Spleen (tissue), 11 donors: ENCODE results near the gene ELOB. TPM values are rescaled to one million over a fixed set of nuclear protein-coding genes. Genes with fewer than 3 reads are reported as not detected.
A peak's percentile ranks its signal among the peaks of the same experiment; 100 is the strongest.

Source experiments
- DNase-seq: peaks from one replicate; pipeline ENCODE4 v3.0.0-alpha.2; 2020
- H3K27ac ChIP-seq, 8 donors: fragments of 200-600 bp; sonication (generic) in 7 of 8; 1 replicate in 4 of 8; 2 replicates in 4 of 8; pipeline versions ENCODE4 v1.5.0 to v1.8.0; 2016 to 2021; ENCODE audit warnings: inconsistent platforms in 4 of 8, mild to moderate bottlenecking in 4 of 8, moderate library complexity in 1 of 8
- H3K27me3 ChIP-seq, 7 donors: fragments of 200-600 bp; sonication (generic) in 6 of 7; replicated peaks in 1 of 7; 1 replicate in 4 of 7; 2 replicates in 3 of 7; pipeline versions ENCODE4 v1.5.0 to v1.8.0; 2016 to 2021; ENCODE audit warnings: inconsistent platforms in 3 of 7, mild to moderate bottlenecking in 1 of 7
- H3K36me3 ChIP-seq, 6 donors: fragments of 200-600 bp; sonication (generic) in 5 of 6; 1 replicate in 4 of 6; 2 replicates in 2 of 6; pipeline versions ENCODE4 v1.5.0 to v1.8.0; 2016 to 2021; ENCODE audit warnings: inconsistent platforms in 2 of 6
- H3K4me1 ChIP-seq, 6 donors: fragments of 200-600 bp; sonication (generic) in 5 of 6; 1 replicate in 3 of 6; 2 replicates in 3 of 6; pipeline versions ENCODE4 v1.5.0 to v1.8.0; 2016 to 2021; ENCODE audit warnings: inconsistent platforms in 3 of 6
- H3K4me3 ChIP-seq, 8 donors: fragments of 200-600 bp; sonication (generic) in 7 of 8; 1 replicate in 4 of 8; 2 replicates in 4 of 8; pipeline versions ENCODE4 v1.5.0 to v1.8.0; 2016 to 2021; ENCODE audit warnings: inconsistent platforms in 4 of 8, mild to moderate bottlenecking in 4 of 8, moderate library complexity in 2 of 8
- H3K9me3 ChIP-seq, 8 donors: fragments of 200-600 bp; sonication (generic) in 7 of 8; 1 replicate in 4 of 8; 2 replicates in 4 of 8; pipeline versions ENCODE4 v1.5.0 to v1.8.0; 2016 to 2021; ENCODE audit warnings: inconsistent platforms in 4 of 8
- POLR2A ChIP-seq, 3 donors: fragments of 450-650 bp; IDR thresholded peaks; one replicate each; pipeline ENCODE4 v1.5.1; 2017; ENCODE audit warnings: antibody characterized with exemption in 3 of 3, mild to moderate bottlenecking in 1 of 3
- POLR2AphosphoS5 ChIP-seq, 3 donors: sonication (generic); formaldehyde crosslinking; IDR thresholded peaks; one replicate each; pipeline ENCODE4 v1.5.1; 2017; ENCODE audit warnings: antibody characterized with exemption in 3 of 3
- WGBS, 5 donors: extraction: QIAGEN DNeasy Blood & Tissue Kit in 3 of 5; methylation state at CpG; one replicate each; pipeline versions ENCODE4 v1.1.5 to v1.1.7; 2013 to 2018; 5-methylcytosine and 5-hydroxymethylcytosine counted together
- intact Hi-C: fragments of 100-400 bp; cut with DNase I; formaldehyde crosslinking; loops from one replicate; pipeline ENCODE4 v1.15.0; 2023; ENCODE audit warnings: low total_unique reads
- polyA plus RNA-seq, 3 donors: library from polyadenylated mRNA; stranded (reverse); fragments of 200-250 nt; gene quantifications; one replicate each; pipeline ENCODE4 v1.2.1, GENCODE V29; 2013
- total RNA-seq, 7 donors: library from RNA; depleted of rRNA in 3 of 7; stranded (reverse); fragments of >200 nt in 3 of 7; fragmentation: NEBNext Ultra II Directional in 4 of 7; extraction: Animal tissue kit (Norgen Biotek cat#: 25700) in 4 of 7; gene quantifications; one replicate each; pipeline versions ENCODE4 v1.1.0 to v1.2.1, GENCODE V29; 2016 to 2021
- TF ChIP-seq, protein P1 (sequence below), 11 experiments: fragments of 200-600 bp in 7 of 11; fragments of 450-650 bp in 4 of 11; sonication (generic) in 4 of 11; IDR thresholded peaks in 8 of 11; conservative IDR thresholded peaks in 3 of 11; 1 replicate in 7 of 11; 2 replicates in 4 of 11; pipeline versions ENCODE4 v1.4.0 to v1.8.0; 2016 to 2021; ENCODE audit warnings: antibody characterized with exemption in 11 of 11, inconsistent platforms in 4 of 11, mild to moderate bottlenecking in 1 of 11
- donor health status: healthy with polysubstance abuse.
- donor health status: DM: no; HTN: no; CAD: no; lungs with moderate emphysema.
- donor health status: DM: no; HTN: no; CAD: no.
- donor health status: Bipolar disorder and iron deficiency.
- donor health status: healthy.
- donor health status: DM: no; HTN: no; CAD: no.
- donor health status: DM: yes; HTN: yes; CAD: no.

Gene ELOB
- total and polyA plus RNA-seq, 10 donors, result 128 to 467 (median 219) TPM

DNA sequence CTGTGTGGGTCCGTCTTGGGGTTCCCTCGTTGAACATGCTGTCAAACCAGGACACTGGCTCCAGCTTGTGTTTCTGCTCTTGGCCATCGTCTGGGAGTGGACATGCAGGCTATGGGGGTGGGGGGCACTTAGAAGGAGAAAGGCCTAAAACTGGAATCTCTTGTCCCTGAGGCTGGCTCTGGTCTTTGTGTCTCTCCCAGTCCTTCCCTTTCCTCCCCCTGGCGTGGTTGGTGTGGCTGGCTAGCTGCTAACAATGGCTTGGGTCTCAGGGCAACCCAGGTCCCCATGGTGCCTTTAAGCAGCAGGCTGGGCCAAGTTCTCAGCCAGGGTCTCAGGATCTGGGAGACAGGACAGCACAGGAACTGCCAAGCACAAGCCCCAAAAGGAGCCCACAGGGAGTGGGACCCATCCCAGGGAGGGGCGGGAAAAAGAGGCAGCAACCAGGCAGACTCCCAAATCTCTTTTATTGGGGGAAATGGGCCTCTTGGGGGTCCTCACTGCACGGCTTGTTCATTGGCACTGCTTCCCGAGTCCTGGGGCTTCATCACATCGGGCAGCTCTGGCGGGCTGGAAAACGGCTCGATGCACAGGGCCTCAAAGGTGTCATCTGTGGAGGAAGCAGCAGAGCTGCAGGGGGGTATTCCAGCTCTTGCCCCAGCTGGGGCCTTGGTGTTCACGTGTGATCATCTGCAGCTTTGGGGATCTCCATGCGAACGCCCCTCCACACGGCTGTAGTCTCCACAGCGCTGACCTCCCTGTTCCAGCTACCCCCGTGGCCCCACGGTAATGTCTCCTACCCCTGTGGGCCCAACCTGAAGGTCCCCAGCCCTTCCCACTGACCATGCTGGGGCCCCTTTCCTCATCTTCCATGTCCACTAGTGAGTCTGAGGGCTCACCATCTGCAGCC, 5.3 kb downstream of the ELOB start:
- Histone ChIP-seq H3K4me3 (no peak overlapping the region), H3K4me1 (peaks cover 12 to 75% (median 38%) of the 10 kb centered on the region in 6 donors), H3K27me3 (no peaks in the 10 kb centered on the region), H3K36me3 (peaks cover 12 to 90% (median 81%) of the 10 kb centered on the region in 6 donors), H3K9me3 (no peaks in the 10 kb centered on the region), H3K27ac (peak overlapping the region in 2 of 8 donors; percentile 34 to 35)
- 77 to 85% (median 84%) methylated on average over 12 to 18 of the region's 18 CpGs for WGBS, 5 donors
- peak; percentile 68 for DNase-seq
- intact Hi-C loops, result no loop called here
- TF ChIP-seq, protein P1, sequence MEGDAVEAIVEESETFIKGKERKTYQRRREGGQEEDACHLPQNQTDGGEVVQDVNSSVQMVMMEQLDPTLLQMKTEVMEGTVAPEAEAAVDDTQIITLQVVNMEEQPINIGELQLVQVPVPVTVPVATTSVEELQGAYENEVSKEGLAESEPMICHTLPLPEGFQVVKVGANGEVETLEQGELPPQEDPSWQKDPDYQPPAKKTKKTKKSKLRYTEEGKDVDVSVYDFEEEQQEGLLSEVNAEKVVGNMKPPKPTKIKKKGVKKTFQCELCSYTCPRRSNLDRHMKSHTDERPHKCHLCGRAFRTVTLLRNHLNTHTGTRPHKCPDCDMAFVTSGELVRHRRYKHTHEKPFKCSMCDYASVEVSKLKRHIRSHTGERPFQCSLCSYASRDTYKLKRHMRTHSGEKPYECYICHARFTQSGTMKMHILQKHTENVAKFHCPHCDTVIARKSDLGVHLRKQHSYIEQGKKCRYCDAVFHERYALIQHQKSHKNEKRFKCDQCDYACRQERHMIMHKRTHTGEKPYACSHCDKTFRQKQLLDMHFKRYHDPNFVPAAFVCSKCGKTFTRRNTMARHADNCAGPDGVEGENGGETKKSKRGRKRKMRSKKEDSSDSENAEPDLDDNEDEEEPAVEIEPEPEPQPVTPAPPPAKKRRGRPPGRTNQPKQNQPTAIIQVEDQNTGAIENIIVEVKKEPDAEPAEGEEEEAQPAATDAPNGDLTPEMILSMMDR (IDR thresholded peaks at IDR 0.05 in 8 of 11, conservative IDR thresholded peaks at IDR 0.05 in 3 of 11), result no peak
- TF ChIP-seq POLR2A (IDR thresholded peaks at IDR 0.05) (no peak), POLR2AphosphoS5 (IDR thresholded peaks at IDR 0.05) (peak; percentile 45 to 63 (median 52))

DNA sequence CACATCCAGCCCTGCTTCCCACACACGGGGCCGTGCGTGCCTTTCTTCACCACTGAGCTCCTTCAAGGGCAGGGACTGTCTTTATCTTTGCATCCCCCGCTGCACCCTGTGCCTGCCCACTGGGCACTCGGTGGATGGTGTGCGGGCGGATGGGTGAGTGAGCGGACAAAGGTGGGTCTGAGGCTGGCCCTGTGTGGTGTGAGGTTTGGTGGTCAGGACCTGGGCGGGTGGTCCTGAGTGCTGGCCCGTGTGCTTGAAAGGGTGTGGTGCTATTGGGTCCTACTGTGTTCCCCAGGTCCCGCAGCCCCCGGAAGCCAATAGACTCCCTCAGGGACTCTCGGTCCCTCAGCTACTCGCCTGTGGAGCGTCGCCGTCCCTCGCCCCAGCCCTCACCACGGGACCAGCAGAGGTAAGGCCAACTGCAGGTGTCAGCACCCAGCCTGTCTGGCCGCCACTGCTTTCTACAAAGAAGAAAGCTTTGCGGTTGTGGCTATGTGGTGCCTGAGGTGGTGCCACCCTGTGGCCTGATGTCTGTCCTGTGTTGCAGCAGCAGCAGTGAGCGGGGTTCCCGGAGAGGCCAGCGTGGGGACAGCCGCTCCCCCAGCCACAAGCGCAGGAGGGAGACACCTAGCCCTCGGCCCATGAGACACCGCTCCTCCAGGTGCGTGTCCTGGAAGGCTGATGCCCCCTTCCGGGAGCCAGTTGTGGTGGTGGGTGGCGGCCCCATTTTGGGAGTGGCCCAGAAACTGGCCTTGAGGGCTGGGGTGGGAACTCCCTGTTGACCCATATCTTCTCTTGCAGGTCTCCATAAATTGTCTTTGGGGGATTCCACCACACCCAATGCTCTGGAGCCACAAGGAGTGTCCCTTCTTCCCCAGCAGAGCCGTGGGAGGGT, 6.8 kb downstream of the ELOB start:
- no peaks in the 10 kb centered on the region for H3K27me3 ChIP-seq
- peaks cover 16 to 100% (median 95%) of the 10 kb centered on the region in 6 donors for H3K36me3 ChIP-seq
- 83 to 89% (median 84%) methylated on average over 20 to 32 of the region's 32 CpGs for WGBS, 5 donors
- DNase-seq, result peak; percentile 69
- H3K9me3 ChIP-seq, result no peaks in the 10 kb centered on the region
- TF ChIP-seq, protein P1 (IDR thresholded peaks at IDR 0.05 in 8 of 11, conservative IDR thresholded peaks at IDR 0.05 in 3 of 11), result no peak
- TF ChIP-seq POLR2AphosphoS5 (IDR thresholded peaks at IDR 0.05), result peak; percentile 62 to 79 (median 66)
- no peak overlapping the region for H3K4me3 ChIP-seq
- peaks cover 3 to 61% (median 25%) of the 10 kb centered on the region in 6 donors for H3K4me1 ChIP-seq
- peak overlapping the region in 3 of 8 donors; percentile 26 to 35 (median 34) for H3K27ac ChIP-seq
- intact Hi-C loops, result no loop called here

DNA sequence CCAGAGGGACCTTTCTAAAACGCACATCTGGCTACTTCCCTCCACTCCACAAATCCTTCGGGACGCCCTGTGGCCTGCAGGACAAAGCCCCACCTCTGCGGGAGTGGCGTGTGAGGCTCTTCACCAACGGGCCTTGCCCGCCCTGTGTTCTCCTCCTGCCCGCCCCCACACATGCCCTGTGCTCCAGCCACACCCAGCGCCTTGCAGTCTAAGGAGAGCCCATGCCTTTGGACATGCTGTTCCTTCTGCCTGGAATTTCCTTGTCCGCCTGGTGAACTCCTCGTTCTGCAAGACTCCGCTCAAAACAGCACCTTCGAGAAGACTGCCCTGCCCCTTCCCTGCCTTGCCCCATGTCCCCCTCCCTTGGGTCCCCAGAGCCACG, 7.4 kb downstream of the ELOB start:
- H3K36me3 ChIP-seq, result peaks cover 16 to 100% (median 98%) of the 10 kb centered on the region in 6 donors
- H3K9me3 ChIP-seq, result no peaks in the 10 kb centered on the region
- intact Hi-C loops, result no loop called here
- peaks cover 0 to 55% (median 19%) of the 10 kb centered on the region in 6 donors for H3K4me1 ChIP-seq
- H3K27ac ChIP-seq, result peak overlapping the region in 1 of 8 donors; percentile 34
- 74 to 87% (median 82%) methylated on average over 14 of the region's 14 CpGs for WGBS, 5 donors
- H3K27me3 ChIP-seq, result no peaks in the 10 kb centered on the region
- TF ChIP-seq POLR2A (IDR thresholded peaks at IDR 0.05) (no peak), POLR2AphosphoS5 (IDR thresholded peaks at IDR 0.05) (no peak)
- TF ChIP-seq, protein P1 (IDR thresholded peaks at IDR 0.05 in 8 of 11, conservative IDR thresholded peaks at IDR 0.05 in 3 of 11), result no peak
- no peak overlapping the region for H3K4me3 ChIP-seq
- DNase-seq, result peak; percentile 59
